ENCODE results near the gene LYPD1.
A peak's percentile ranks its signal among the peaks of the same experiment; 100 is the strongest.

Gene LYPD1

DNA sequence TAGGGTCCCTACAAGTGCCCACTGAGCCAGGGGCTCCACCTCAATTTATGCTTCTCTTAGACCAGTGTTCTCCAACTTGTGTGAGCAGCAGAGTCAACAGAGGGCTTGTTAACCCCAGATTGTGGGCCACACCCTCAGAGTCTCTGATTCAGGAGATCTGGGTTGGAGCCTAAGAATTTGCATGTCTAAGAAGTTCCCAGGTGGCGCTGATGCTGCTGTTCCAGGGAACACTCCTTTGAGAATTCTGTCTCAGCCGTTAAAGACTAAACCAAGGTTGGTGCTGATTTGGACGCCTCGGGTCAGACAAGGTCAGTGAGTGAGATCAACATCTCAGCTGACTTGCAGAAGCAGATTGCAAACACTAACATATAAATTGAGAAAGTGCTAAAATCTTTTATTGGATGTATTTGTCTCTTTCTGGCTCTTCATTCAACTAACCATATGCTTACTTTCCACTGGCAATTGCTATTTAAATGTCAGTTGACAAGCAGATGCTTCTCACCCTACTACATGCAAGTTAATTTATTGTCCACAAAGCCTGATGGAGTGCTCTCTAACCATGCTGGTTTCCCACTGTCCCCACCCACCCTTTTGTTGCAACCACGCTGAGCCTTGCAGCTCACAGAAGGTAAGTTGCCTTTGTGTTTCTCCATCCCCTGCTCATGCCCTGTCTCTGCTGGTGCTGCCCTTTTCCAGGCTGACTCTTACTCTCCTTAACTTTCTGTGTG is 31.5 kb downstream of the LYPD1 start:
- no peak for DNase-seq

DNA sequence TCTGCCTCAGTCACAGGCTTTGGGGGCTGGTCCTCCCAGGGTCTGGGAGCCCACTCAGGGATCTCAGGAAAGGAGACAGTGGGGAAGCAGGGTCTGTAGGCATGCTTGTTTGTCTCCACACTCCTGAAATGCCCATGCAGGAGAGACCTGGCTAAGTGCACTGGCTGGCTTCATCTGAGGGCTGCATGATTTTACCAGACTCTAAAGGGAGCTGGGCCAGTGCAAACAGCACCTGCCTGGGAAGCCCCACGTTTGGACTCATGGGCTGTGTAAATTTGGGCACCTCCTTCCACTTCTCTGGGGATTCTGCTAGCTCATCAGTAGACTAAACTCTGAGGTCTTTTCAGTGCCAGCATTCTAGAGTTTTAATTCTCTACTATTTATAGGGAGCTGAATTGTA is 33.7 kb downstream of the LYPD1 start:
- DNase-seq: no peak

DNA sequence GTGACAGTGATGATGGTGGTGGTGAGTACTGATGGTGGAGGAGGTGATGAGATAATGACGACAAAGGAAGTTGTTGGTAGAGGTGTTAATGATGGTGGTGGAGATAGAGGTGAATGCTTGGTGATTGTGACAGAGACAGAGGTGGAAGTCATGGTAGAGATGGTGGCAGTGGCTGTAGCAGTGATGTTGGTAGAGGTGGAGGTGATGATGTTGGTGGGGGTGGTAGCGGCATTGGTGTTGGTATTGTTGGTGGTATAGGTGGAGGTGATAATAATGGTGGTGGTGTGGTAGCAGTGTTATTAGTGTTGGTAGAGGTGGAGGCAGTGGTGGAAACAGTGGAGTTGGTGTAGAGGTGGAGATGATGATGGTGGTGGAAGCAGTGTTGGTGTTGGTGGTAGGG is 36.4 kb downstream of the LYPD1 start:
- DNase-seq: no peak

DNA sequence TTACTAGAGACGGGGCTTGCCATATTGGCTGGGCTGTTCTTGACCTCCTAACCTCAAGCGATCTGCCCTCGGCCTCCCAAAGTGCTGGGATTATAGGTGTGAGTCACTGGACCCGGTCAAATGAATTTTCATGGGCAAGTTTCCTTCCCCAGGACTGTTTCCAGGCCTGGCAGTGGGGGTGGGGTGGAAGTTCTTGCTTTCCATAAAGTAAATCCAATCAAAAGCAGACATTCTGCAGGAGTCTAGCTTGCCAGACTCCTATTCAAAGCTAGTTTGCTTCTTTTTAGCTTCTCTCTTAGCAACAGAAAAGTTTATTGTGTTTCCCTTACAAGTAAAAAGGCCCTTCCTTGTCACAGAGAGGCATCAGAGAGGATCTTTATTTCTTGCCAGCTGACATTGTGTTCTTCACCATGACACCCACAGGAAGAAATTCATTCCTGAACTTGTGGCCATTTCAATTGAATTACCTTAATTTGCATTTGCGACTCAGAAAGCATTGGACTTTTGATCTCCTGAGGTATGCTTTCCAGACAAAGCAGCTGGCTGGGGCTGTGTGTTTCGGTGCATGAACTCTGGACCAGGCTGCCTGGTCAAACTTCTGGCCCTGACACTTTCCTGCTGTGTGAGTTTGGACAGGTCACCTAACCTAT is 37.9 kb downstream of the LYPD1 start:
- DNase-seq: peak in 31 of 56 donors; percentile 10 to 68 (median 32)

DNA sequence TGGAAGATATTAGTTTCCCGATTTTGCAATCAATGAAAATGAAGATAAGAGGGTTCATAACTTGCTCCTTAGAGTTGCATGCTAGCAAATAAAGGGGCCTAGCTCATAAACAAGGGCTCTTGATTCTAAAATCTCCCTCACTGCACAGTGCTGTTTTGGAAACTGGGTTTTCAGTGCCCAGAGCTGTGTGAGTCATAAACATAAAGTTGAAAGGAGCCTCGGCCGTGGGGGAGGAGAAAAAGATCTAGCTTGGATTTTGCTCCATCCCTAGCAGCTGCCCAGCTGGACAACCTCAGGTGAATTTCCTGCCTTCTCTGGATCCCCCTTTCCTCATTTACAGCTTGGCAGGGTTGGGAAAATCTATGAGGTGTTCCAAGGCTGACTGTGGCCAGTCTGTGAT is 42.5 kb downstream of the LYPD1 start:
- no peak for DNase-seq

DNA sequence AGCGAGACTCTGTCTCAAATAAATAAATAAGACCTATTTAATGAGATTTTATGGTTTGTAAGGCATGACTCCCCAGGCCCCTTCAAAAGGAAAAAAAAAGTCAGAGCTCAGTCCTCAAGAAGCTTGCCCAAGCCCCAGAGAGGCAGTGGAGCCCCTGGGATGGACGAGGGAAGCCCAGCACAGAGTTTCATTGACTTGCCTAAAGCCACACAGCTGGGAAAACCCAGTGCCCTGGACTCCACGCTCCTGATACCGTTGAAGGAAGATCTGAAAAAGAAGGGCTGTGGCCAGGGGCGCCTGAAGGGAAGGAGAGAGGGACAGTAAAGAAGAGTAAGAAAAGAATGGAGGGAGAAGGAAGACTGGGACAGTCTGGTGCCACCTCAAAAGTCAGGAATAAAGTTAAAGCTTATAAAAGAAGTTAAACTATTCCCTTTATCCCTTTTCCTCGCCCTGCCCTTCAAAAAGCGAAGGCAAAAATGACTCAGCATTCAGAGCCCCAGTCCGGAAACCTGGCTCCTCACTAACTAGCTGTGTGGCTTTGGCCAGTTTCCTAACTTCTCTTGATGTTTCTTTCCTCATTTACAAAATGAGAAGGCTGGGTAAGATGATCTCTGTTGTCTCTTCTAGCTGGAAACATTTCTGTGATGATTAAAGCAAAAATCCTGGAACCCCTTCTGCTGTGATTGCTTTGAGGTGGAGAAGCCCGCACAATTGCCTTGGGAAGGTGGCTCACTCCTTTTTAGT is 46.7 kb downstream of the LYPD1 start:
- no peak for DNase-seq

DNA sequence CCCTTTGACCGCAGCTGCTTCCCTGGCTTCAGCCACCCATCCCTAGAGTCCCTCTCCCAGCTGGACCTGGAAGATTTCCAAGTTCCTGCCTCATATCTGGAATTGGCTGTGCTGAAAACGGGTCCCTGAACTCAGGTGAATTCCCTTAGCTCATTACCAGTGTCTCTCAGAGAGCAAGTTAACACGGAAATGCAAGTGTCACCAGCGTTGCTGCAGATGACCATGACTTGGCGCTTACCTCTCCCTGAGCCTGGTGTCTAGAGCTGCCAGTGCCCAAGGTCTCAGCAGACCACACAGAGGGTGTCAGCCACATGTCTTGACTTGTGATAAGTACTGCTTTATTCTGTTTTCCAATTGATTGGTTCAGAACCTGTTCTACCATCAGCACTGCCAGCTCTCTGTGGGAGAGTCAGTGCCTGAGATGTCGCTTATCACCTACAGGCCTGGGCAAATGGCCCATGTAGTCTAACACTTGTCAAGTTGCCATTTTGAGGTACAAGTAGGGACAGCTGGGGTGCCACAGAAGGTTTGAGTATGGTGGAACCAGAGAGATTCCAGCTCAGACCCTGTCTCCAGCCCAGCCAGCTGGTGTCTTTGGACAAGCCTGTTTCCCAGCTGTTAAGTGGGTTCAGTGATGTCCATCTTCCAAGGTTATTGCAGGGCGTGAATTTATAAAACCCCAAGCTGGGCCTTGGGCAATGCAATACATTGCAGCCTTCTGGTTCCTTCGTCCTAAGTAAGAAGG is 48.7 kb downstream of the LYPD1 start:
- no peak for DNase-seq

DNA sequence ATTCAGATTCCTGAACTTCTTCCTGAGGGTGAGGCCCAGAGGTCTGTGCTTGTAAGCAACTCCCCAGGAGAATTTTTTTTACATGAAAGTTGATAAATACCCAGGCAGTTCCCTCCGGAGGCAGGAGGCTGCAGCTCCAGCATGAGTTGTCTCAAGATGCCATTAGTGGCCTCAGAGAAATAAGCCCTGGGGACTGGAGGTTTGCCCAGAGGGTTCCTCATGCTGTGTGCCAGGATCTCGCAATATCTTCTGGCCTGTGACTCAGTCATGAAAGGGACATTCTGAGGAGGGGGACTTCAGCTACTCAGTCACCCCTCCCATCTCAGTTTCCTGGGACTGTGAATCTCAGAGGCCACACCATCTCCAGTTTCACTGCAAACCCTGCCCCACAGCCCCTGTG is 49.9 kb downstream of the LYPD1 start:
- no peak for DNase-seq

DNA sequence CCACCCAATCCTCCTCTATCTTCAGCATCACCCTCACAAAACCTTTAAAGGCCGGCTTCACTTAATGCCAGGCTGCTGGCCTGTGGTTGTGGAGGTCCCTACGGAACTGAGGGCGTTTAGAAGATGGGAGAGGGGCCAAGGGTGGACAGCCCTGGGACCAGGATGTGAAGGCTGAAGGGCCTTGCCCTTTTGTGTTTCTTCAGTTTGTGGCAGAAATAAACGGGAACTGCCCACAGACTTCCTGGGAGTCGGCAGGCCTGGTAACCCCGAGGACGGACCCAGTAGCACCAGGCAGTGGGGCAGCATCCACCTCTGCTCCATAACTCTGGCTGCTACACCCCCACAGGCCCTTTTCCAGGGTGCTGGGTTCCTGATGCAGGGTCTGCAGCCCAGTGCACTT is 51.3 kb downstream of the LYPD1 start:
- no peak for DNase-seq

DNA sequence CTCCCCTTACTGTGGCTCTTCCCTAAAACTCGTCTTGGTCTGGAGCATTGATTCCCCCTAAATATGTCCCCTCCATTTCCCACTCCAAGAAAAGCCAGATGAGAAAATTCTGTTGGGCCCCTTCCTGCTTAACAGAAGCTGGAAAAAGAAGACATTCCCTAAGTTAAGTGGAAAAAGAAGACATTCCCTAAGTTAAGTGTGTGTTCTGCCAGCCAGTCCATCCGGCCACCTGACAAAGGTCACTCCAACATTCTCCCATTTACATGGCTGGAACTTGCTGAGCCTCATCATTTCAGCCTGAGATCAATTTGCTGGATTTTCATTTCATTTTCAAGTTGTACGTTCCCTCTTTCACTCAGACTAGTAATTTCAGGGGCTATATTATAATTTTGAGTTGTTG is 52.0 kb downstream of the LYPD1 start:
- DNase-seq: no peak

DNA sequence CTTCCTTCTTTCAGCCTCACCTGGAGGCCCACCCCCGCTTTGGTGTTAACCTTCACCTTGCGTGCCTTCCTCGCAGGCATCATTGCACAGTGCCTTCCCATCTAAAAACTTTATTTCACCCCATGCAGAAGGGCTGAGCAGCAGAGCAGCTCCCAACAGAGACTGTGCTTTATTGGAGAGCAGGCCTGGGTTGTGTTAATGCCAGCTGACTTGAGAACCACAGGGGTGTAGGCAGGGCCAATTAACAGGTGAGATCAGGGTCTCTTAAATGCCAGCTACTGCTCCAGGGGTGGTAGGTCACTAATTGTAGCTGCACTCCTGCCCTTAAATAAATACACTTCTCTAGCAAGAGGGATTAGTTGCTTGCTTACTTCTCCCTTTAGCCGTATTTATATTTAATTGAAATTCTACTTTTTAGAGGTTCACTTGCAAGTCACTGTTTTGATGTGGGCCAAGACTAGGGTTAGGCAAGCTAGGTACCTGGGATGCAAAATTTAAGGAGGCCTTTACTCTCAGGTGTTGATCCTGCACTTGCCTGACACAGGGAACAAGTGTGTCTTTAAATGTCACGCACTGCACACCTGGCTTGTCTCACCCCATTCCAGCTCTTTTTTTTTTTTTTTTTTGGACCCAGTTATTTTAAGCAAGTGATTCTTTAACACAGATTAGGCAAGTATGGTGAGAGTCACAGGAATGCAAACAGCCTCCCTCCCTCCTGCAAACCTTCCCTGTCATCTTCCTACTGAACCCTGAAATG is 54.5 kb downstream of the LYPD1 start:
- DNase-seq: no peak

DNA sequence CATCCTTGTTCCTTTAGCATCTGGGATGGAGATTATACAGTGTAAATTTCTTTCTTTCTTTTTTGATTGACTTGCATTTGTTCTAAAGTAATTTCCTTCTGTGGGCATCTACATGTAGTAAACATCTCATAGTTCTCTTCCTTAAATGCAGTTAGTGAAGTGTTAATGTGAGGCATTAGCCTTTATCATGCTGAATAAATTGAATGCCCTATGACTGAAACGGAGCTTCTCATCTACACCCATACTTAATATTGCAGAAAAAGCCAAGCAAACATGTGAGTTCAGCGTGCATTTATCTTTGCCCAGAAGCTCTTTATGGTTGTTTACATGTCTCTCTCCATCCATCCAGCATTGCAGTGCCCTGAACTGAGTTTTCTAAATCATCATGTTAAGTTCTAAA is 58.3 kb downstream of the LYPD1 start:
- DNase-seq: no peak

DNA sequence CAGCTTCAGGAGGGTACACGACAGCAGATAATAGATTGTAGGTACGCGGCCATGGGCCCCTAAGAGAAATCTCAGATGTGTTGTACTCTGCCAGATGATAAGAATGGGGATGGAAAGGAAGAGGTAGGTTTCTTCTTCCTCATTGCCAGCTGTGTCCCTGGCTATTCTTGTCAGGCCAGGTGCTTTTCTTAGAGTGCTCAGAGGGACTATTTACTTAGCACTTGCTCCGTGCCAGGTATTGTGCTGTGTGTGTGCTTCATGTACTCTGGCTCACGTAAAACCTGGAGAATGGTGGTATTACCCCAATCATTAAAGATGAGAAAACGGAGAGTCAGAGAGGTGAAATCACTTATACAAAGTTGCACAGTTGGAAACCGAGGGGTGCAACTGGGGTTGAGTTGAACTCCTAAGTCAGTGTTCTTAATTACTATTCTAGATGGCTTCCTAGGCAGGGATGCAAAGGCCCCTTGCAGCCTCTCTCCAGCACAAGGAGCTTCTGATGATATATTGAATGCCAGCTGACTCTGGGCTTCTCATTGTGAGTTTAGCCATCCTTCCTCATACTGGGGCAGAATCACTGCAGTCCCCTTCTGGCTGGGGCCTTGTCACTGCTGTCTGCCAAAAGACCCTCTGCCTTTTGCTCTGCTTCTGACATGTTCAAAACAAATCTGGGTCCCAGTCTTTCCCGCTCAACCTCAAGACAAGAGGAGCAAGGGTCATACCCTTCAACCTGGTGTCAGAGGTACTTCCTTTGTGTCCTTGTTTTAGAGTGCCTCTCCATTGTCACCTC is 60.7 kb downstream of the LYPD1 start:
- no peak for DNase-seq

DNA sequence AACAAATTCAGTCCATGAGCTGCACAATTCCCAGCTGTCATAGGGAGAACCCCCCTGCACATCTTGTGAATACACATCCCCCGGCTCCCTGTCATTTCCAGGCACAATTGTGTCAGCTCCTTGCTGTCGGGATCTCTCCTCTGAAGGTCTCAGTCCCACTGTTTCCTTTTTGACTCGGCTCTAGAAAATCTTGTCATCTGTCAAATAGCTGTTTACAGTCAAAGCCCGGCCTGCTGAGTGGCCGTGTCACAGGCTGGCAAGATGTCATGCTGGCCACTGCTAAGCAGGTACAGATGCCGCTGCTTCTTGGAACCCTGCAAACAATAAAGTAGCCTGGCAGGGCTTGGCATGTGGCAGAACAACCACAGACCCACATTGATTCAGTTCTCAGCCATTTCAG is 61.7 kb downstream of the LYPD1 start:
- DNase-seq: no peak

DNA sequence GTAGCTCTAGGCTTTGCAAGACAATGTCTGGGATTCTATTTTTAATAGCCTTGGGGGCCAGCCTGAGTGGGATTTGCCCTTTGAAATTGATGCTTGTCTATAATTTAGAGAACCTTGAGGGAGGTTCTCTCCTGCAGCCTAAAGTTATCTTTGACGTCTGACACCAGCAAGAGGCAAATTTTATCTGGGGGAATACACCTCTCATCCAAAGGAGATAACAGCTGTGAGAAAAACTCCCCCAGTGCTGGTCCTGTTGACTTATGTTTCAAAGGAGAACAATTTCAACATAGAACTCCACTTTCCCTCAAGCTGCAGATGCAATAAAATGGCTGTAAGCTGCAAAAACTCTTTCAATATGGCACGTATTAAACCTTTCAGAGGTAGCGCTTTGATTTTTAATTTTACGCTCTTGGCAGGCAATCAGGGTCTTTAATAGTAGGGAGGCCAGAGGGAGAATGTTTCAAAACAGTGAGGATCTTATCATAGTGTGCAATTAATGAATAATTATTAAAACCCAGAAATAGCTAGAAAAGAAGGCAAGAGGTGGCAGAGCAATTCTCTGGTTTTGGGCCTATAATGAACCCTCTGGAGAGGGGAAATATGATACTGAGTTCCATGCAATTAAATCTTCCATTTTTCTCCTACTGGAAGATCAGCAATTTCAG is 62.4 kb downstream of the LYPD1 start:
- DNase-seq: no peak

DNA sequence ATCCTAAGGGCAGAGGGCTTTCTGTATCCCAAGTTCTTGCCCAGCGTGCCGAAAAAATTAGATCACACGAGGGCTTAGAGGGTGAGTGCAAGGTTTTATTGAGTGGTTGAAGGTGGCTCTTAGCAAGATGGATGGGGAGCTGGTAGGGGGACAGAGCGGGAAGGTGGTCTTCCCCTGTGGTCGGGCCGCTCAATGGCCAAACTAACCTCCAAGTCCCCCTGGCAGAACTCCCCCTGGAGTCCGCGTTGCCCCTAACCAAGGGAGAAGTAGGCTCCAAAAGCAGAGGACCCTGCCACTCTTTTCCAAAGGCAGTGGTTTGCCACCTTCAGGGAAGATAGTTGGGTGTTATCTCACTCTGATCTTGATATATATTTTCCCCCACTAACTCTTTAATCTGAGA is 63.4 kb downstream of the LYPD1 start:
- no peak for DNase-seq

DNA sequence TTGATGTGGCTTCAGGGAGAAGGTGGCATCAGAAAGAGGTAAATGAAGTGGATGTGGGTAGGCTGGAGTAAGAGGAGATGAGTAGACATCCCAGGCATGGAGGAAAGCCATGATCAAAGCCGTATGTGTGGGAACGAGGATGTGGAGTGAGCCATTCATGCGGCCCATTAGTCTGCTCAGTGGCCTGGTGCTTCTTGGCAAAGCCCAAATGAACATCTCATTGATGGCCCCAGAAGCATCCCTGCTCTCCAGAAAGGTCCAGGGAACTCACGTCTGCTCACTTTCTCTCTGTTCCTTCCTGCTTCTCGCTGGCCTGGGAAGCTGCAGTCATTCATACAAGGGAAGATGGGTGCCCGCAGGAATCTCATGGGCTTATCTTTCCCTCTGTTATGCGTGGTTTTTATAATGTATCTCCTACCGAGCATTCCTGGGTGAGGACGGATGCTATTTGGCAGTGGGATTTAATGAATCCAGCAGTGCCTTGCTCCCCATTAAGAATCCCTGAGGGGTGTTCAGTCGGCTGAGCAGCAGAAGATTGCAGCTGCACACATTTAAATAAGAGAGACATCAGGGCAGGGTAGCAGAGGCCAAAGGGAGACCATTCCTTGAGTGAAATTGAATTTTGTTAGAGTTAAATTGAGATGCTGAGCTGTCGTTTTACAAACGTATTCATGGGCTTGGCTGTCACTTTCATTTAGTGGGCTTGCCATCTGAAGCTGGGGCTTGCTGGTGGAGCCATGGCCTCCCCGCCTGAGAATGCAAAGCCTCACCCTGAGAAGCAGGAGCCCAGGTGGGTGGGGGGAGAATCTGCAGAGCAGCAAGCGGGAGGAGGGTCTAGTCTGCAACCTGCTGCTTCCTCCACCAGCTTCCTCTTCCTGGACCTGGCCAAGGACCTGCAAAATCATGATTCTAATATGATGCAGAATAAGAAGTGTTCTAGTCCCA is 64.5 kb downstream of the LYPD1 start:
- no peak for DNase-seq

DNA sequence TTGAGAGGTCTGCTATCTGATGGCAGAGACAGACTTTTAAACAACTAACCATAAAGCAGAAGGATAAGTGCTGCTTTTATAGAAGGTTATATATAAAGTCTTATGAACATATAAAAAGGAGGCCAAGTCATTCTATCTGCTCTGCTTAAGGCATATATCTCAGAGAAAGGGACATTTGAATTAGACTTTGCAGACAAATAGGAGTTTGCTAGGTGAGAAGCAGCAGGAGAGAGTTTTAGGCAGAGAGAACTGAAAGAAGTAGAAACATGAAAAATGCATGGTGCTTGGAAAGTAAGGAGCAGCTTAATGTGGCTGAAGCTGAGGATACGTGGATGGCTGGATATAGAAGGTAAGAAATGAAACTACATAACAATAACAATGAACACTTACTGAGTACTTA is 65.4 kb downstream of the LYPD1 start:
- no peak for DNase-seq

DNA sequence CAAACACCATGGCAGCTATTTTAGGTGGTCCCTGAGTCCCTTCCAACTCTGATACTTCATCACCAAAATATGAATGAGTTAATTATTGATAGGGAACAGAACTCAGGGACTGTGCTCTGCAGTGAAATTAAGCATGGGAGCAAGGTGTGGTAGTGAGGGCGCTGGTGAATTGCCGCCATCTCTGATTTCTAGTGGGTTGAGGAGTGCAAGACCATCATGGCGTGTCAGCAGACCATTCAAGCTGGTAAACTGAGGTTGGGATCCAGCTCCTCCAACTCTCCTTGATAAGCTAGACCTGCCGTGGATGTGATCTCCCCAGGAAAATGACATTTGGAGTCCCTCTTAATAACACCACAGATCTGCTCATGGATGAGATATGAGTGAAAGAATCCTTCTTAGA is 70.4 kb downstream of the LYPD1 start:
- no peak for DNase-seq
